GM19324 (cell line): ENCODE results near the gene OR5AU1.
"Not testable (repeated sequence)": the region's sequence is repeated elsewhere in the genome, so short reads cannot be mapped to it uniquely, and the experiment has no call there.

Experiments used
- ATAC-seq: cut with Tn5 transposase; IDR thresholded peaks from one replicate; pipeline ENCODE4 v1.9.1; 2021; ENCODE audit warnings: mild to moderate bottlenecking, moderate library complexity; ENCODE audit not compliant: unreplicated experiment, low FRiP score

Gene OR5AU1

GRCh38 chr14:21182166-21182565 is 26.3 kb upstream of the OR5AU1 start:
- ATAC-seq, result no peak

- ATAC-seq, result no peak
These were observed 15.3 kb upstream of the OR5AU1 start for GRCh38 chr14:21171128-21171527.

- ATAC-seq, result no peak
These were observed 13.7 kb upstream of the OR5AU1 start for GRCh38 chr14:21169573-21169972.

- no peak for ATAC-seq
These were observed 12.2 kb upstream of the OR5AU1 start for GRCh38 chr14:21168055-21168454.

- not testable (repeated sequence) for ATAC-seq
These were observed 9.8 kb upstream of the OR5AU1 start for GRCh38 chr14:21165670-21166069.

GRCh38 chr14:21165002-21165605 is 9.2 kb upstream of the OR5AU1 start:
- ATAC-seq, result not testable (repeated sequence)

- no peak for ATAC-seq
These were observed 8.0 kb upstream of the OR5AU1 start for GRCh38 chr14:21163871-21164291.

- no peak for ATAC-seq
These were observed 6.2 kb upstream of the OR5AU1 start for GRCh38 chr14:21162081-21162480.

- ATAC-seq, result no peak
These were observed 4.3 kb upstream of the OR5AU1 start for GRCh38 chr14:21160061-21160610.

GRCh38 chr14:21158175-21158574 is 2.3 kb upstream of the OR5AU1 start:
- not testable (repeated sequence) for ATAC-seq

- no peak for ATAC-seq
These were observed 6.1 kb downstream of the OR5AU1 start for GRCh38 chr14:21149641-21150367.

GRCh38 chr14:21145437-21145836 is 10.4 kb downstream of the OR5AU1 start:
- ATAC-seq, result no peak

- ATAC-seq, result no peak
These were observed 13.5 kb downstream of the OR5AU1 start for GRCh38 chr14:21142357-21142756.

GRCh38 chr14:21136024-21136423 is 19.8 kb downstream of the OR5AU1 start:
- ATAC-seq, result no peak

- ATAC-seq, result no peak
These were observed 22.0 kb downstream of the OR5AU1 start for GRCh38 chr14:21133901-21134300.

GRCh38 chr14:21123429-21123828 is 32.4 kb downstream of the OR5AU1 start:
- ATAC-seq, result no peak

- ATAC-seq, result no peak
These were observed 34.7 kb downstream of the OR5AU1 start for GRCh38 chr14:21121122-21121521.

GRCh38 chr14:21120686-21121085 is 35.2 kb downstream of the OR5AU1 start:
- ATAC-seq, result no peak

- ATAC-seq, result no peak
These were observed 36.9 kb downstream of the OR5AU1 start for GRCh38 chr14:21118933-21119332.

GRCh38 chr14:21113369-21113768 is 42.5 kb downstream of the OR5AU1 start:
- no peak for ATAC-seq

- no peak for ATAC-seq
These were observed 43.6 kb downstream of the OR5AU1 start for GRCh38 chr14:21112255-21112654.
